MG63 (cell line): Measurements from ENCODE around the gene OR5K4. TPM values are rescaled to one million over a fixed set of nuclear protein-coding genes. Genes with fewer than 3 reads are reported as not detected.
"Not testable (repeated sequence)": the region's sequence is repeated elsewhere in the genome, so short reads cannot be mapped to it uniquely, and the experiment has no call there.

Source experiments
- DNase-seq: peaks from one replicate; pipeline ENCODE4 v3.0.0-alpha.2; 2020
- H3K27me3 ChIP-seq: fragments of 250-450 bp; sonication (Bioruptor Pico); 2 replicates; pipeline ENCODE4 v1.5.1; 2020; ENCODE audit warnings: mild to moderate bottlenecking, moderate library complexity
- H3K36me3 ChIP-seq: fragments of 250-450 bp; sonication (Bioruptor Pico); 2 replicates; pipeline ENCODE4 v1.5.1; 2020; ENCODE audit warnings: mild to moderate bottlenecking, moderate library complexity
- H3K4me3 ChIP-seq: fragments of 250-450 bp; sonication (Bioruptor Pico); 2 replicates; pipeline ENCODE4 v1.5.1; 2020; ENCODE audit warnings: mild to moderate bottlenecking, moderate library complexity
- H3K9me3 ChIP-seq: fragments of 250-450 bp; sonication (Bioruptor Pico); 2 replicates; pipeline ENCODE4 v1.5.1; 2020; ENCODE audit warnings: mild to moderate bottlenecking, moderate library complexity
- total RNA-seq: library from RNA; depleted of rRNA; stranded (reverse); fragments of >200 nt; shearing (Covaris generic); gene quantifications from 2 replicates; pipeline ENCODE4 v1.2.3, GENCODE V29; 2014; ENCODE audit warnings: low replicate concordance

OR5K4 gene
- total RNA-seq, 1 experiment from 2014 or later: not detected

- Histone ChIP-seq H3K9me3 (peaks cover 3% of the 10 kb centered on the region; the same call in 1 of the 2 replicates), H3K27me3 (no peaks in the 10 kb centered on the region), H3K36me3 (no peaks in the 10 kb centered on the region), H3K4me3 (no peak overlapping the region)
- DNase-seq: no peak
Measured at GRCh38 chr3:98359993-98360675, 6.5 kb downstream of the OR5K4 start.

- no peak overlapping the region for H3K4me3 ChIP-seq
- H3K27me3 ChIP-seq: no peaks in the 10 kb centered on the region
- peaks cover 3% of the 10 kb centered on the region; the same call in 1 of the 2 replicates for H3K9me3 ChIP-seq
- no peaks in the 10 kb centered on the region for H3K36me3 ChIP-seq
- no peak for DNase-seq
Measured at GRCh38 chr3:98360681-98361080, 7.0 kb downstream of the OR5K4 start.

GRCh38 chr3:98361289-98361688, 7.6 kb downstream of the OR5K4 start:
- peaks cover 3% of the 10 kb centered on the region; the same call in 1 of the 2 replicates for H3K9me3 ChIP-seq
- no peak for DNase-seq
- no peaks in the 10 kb centered on the region for H3K36me3 ChIP-seq
- no peak overlapping the region for H3K4me3 ChIP-seq
- H3K27me3 ChIP-seq: no peaks in the 10 kb centered on the region

GRCh38 chr3:98367464-98368246, 14.0 kb downstream of the OR5K4 start:
- DNase-seq: no peak
- no peaks in the 10 kb centered on the region for H3K9me3 ChIP-seq
- no peak overlapping the region for H3K4me3 ChIP-seq
- H3K27me3 ChIP-seq: no peaks in the 10 kb centered on the region
- H3K36me3 ChIP-seq: no peaks in the 10 kb centered on the region

GRCh38 chr3:98371186-98371585, 17.5 kb downstream of the OR5K4 start:
- no peaks in the 10 kb centered on the region for H3K27me3 ChIP-seq
- H3K9me3 ChIP-seq: no peaks in the 10 kb centered on the region
- no peaks in the 10 kb centered on the region for H3K36me3 ChIP-seq
- no peak overlapping the region for H3K4me3 ChIP-seq
- DNase-seq: no peak

- Histone ChIP-seq H3K9me3 (no peaks in the 10 kb centered on the region), H3K4me3 (no peak overlapping the region), H3K27me3 (no peaks in the 10 kb centered on the region), H3K36me3 (no peaks in the 10 kb centered on the region)
- no peak for DNase-seq
Measured at GRCh38 chr3:98371853-98372252, 18.2 kb downstream of the OR5K4 start.

- Histone ChIP-seq H3K36me3 (no peaks in the 10 kb centered on the region), H3K9me3 (no peaks in the 10 kb centered on the region), H3K4me3 (no peak overlapping the region), H3K27me3 (no peaks in the 10 kb centered on the region)
- no peak for DNase-seq
Measured at GRCh38 chr3:98372445-98372844, 18.8 kb downstream of the OR5K4 start.

GRCh38 chr3:98376631-98377030, 23.0 kb downstream of the OR5K4 start:
- DNase-seq: no peak
- Histone ChIP-seq H3K27me3 (no peaks in the 10 kb centered on the region), H3K36me3 (no peaks in the 10 kb centered on the region), H3K4me3 (no peak overlapping the region), H3K9me3 (no peaks in the 10 kb centered on the region)

- Histone ChIP-seq H3K4me3 (no peak overlapping the region), H3K36me3 (no peaks in the 10 kb centered on the region), H3K27me3 (no peaks in the 10 kb centered on the region), H3K9me3 (no peaks in the 10 kb centered on the region)
- no peak for DNase-seq
Measured at GRCh38 chr3:98388147-98388546, 34.5 kb downstream of the OR5K4 start.

- Histone ChIP-seq H3K9me3 (no peaks in the 10 kb centered on the region), H3K36me3 (no peaks in the 10 kb centered on the region), H3K27me3 (no peaks in the 10 kb centered on the region), H3K4me3 (no peak within 1 kb of the TSS)
- DNase-seq: no peak
Measured at GRCh38 chr3:98390366-98390765, 36.7 kb downstream of the OR5K4 start, which contains the start of gene OR5K3. OR5K3 (plus strand) TSS chr3:98390666; CDS start chr3:98390666, 0 bp downstream.

GRCh38 chr3:98395101-98395500, 41.4 kb downstream of the OR5K4 start:
- H3K27me3 ChIP-seq: no peaks in the 10 kb centered on the region; the same call in 1 of the 2 replicates
- H3K4me3 ChIP-seq: no peak overlapping the region
- DNase-seq: no peak
- H3K9me3 ChIP-seq: peaks cover 3% of the 10 kb centered on the region; the same call in 1 of the 2 replicates
- H3K36me3 ChIP-seq: no peaks in the 10 kb centered on the region

GRCh38 chr3:98396482-98396881, 42.8 kb downstream of the OR5K4 start:
- H3K36me3 ChIP-seq, DNase-seq, H3K27me3 ChIP-seq, H3K4me3 ChIP-seq, H3K9me3 ChIP-seq: not testable (repeated sequence)

GRCh38 chr3:98398513-98398912, 44.9 kb downstream of the OR5K4 start:
- no peaks in the 10 kb centered on the region for H3K36me3 ChIP-seq
- H3K27me3 ChIP-seq: no peaks in the 10 kb centered on the region; the same call in 1 of the 2 replicates
- no peak overlapping the region for H3K4me3 ChIP-seq
- H3K9me3 ChIP-seq: peaks cover 6% of the 10 kb centered on the region
- no peak for DNase-seq

GRCh38 chr3:98402507-98402906, 48.9 kb downstream of the OR5K4 start:
- no peak for DNase-seq
- Histone ChIP-seq H3K36me3 (no peaks in the 10 kb centered on the region), H3K4me3 (no peak overlapping the region), H3K9me3 (peaks cover 22% of the 10 kb centered on the region), H3K27me3 (no peaks in the 10 kb centered on the region; the same call in 1 of the 2 replicates)

- H3K9me3 ChIP-seq: peaks cover 22% of the 10 kb centered on the region
- H3K4me3 ChIP-seq: no peak overlapping the region
- DNase-seq: no peak
- H3K36me3 ChIP-seq: no peaks in the 10 kb centered on the region
- H3K27me3 ChIP-seq: no peaks in the 10 kb centered on the region; the same call in 1 of the 2 replicates
Measured at GRCh38 chr3:98404010-98404409, 50.4 kb downstream of the OR5K4 start.
